Endothelial cell of umbilical vein (primary cell): Measurements from ENCODE around the gene SECTM1. TPM values are rescaled to one million over a fixed set of nuclear protein-coding genes. Genes with fewer than 3 reads are reported as not detected.

Experiments used
- BruUV-seq: library from RNA; stranded (reverse); fragments of 400-500 nt; replicated peaks from 2 replicates; lab custom pipeline; 2021; lab: Mats Ljungman, UMichigan
- CTCF ChIA-PET: fragments of 300-600, 350-600 bp; sonication (Branson Sonifier 250); formaldehyde crosslinking; loops from one replicate; lab custom pipeline; 2021; ENCODE audit warnings: antibody characterized with exemption, inconsistent platforms; lab: Charles Lee
- POLR2A ChIA-PET: fragments of 300-600, 350-600 bp; sonication (Branson Sonifier 250); formaldehyde crosslinking; loops from one replicate; lab custom pipeline; 2021; ENCODE audit warnings: antibody characterized with exemption, inconsistent platforms; lab: Charles Lee
- DNase-seq: peaks from one replicate; pipeline ENCODE4 v3.0.0-alpha.2; 2011; ENCODE audit warnings: low read depth, low spot score
- FAIRE-seq: peaks from 2 replicates; lab custom pipeline; 2011; peaks lifted over from hg19 to GRCh38; lab: Jason Lieb, UNC
- H2AFZ ChIP-seq: 2 replicates; pipeline ENCODE4 v1.6.0; 2012; ENCODE audit warnings: low read depth, low read length, control low read depth, inconsistent platforms
- H3K27ac ChIP-seq: 2 replicates; pipeline ENCODE4 v1.5.1; 2011; ENCODE audit warnings: low read depth, mild to moderate bottlenecking, control low read depth, low read length, moderate library complexity; ENCODE audit not compliant: insufficient read depth
- H3K27me3 ChIP-seq, 2 experiments: 2 replicates each; pipeline versions ENCODE4 v1.6.0 to v1.6.1; 2011; ENCODE audit warnings: low read length in 2 of 2, mixed read lengths in 1 of 2; ENCODE audit not compliant: control insufficient read depth in 2 of 2, insufficient read depth in 2 of 2
- H3K36me3 ChIP-seq, 2 experiments: 2 replicates in 1 of 2; 3 replicates in 1 of 2; pipeline ENCODE4 v1.5.1; 2011; ENCODE audit warnings: low read length in 2 of 2, mild to moderate bottlenecking in 1 of 2, moderate library complexity in 1 of 2; ENCODE audit not compliant: control insufficient read depth in 2 of 2, insufficient read depth in 2 of 2; ENCODE audit errors: extremely low read depth in 1 of 2
- H3K4me1 ChIP-seq: 3 replicates; pipeline ENCODE4 v1.5.1; 2011; ENCODE audit warnings: mild to moderate bottlenecking, low read length; ENCODE audit not compliant: control insufficient read depth, insufficient read depth; ENCODE audit errors: extremely low read depth
- H3K4me2 ChIP-seq: 2 replicates; pipeline ENCODE4 v1.6.1; 2011; ENCODE audit warnings: low read length, control low read depth, mixed read lengths; ENCODE audit not compliant: insufficient read depth
- H3K4me3 ChIP-seq, 3 experiments: fragments of 200-600 bp in 1 of 3; sonication (generic), shearing (Covaris generic) in 1 of 3; replicated peaks in 1 of 3; 2 replicates each; pipeline ENCODE4 v1.5.1; 2011 to 2016; ENCODE audit warnings: control low read depth in 3 of 3, low read length in 3 of 3, mild to moderate bottlenecking in 2 of 3, inconsistent platforms in 1 of 3, low read depth in 1 of 3, moderate library complexity in 1 of 3; ENCODE audit not compliant: insufficient read depth in 1 of 3
- H3K79me2 ChIP-seq: 2 replicates; pipeline ENCODE4 v1.6.0; 2012; ENCODE audit warnings: low read length, inconsistent platforms; ENCODE audit not compliant: control insufficient read depth, insufficient read depth
- H3K9ac ChIP-seq: replicated peaks from 2 replicates; pipeline ENCODE3; 2011; ENCODE audit warnings: low read length, control low read depth; ENCODE audit not compliant: insufficient read depth; ENCODE audit errors: extremely low read depth
- H3K9me1 ChIP-seq: replicated peaks from 3 replicates; pipeline ENCODE4 v1.6.0; 2011; ENCODE audit warnings: mild to moderate bottlenecking, low read length; ENCODE audit not compliant: control insufficient read depth, insufficient read depth; ENCODE audit errors: extremely low read depth
- H3K9me3 ChIP-seq: replicated peaks from 2 replicates; pipeline ENCODE4 v1.5.1; 2012; ENCODE audit warnings: low read length, inconsistent platforms; ENCODE audit not compliant: control insufficient read depth, insufficient read depth
- H4K20me1 ChIP-seq: replicated peaks from 2 replicates; pipeline ENCODE3; 2011; ENCODE audit warnings: mild to moderate bottlenecking, low read length; ENCODE audit not compliant: control insufficient read depth, insufficient read depth; ENCODE audit errors: extremely low read depth
- EZH2 ChIP-seq: IDR thresholded peaks from 2 replicates; pipeline ENCODE4 v1.6.1; 2012; ENCODE audit warnings: borderline replicate concordance, low read depth, mild to moderate bottlenecking, moderate library complexity, low read length, inconsistent platforms; ENCODE audit not compliant: severe bottlenecking
- FOS ChIP-seq: IDR thresholded peaks from 2 replicates; pipeline ENCODE4 v1.6.1; 2011; ENCODE audit warnings: mild to moderate bottlenecking, low read length, moderate library complexity, borderline replicate concordance; ENCODE audit not compliant: insufficient read depth
- GATA2 ChIP-seq: IDR thresholded peaks from 2 replicates; pipeline ENCODE4 v1.7.0; 2011; ENCODE audit warnings: low read depth, mild to moderate bottlenecking, moderate library complexity, mixed read lengths, low read length; ENCODE audit not compliant: insufficient read length, insufficient read depth
- JUN ChIP-seq: IDR thresholded peaks from 2 replicates; pipeline ENCODE4 v1.6.1; 2011; ENCODE audit warnings: borderline replicate concordance, low read depth; ENCODE audit not compliant: insufficient read length, insufficient read depth
- MAX ChIP-seq: IDR thresholded peaks from 2 replicates; pipeline ENCODE4 v1.6.1; 2011; ENCODE audit not compliant: insufficient read depth, insufficient read length
- MYC ChIP-seq: IDR thresholded peaks from one replicate; pipeline ENCODE4 v1.6.1; 2011; ENCODE audit warnings: mild to moderate bottlenecking, low read depth, low read length
- POLR2A ChIP-seq: IDR thresholded peaks from 2 replicates; pipeline ENCODE4 v1.6.1; 2012; ENCODE audit warnings: low read depth, mild to moderate bottlenecking, control low read depth, low read length
- POLR2AphosphoS5 ChIP-seq: IDR thresholded peaks from 2 replicates; pipeline ENCODE4 v1.6.1; 2012; ENCODE audit warnings: low read depth, mild to moderate bottlenecking, control low read depth, low read length, moderate library complexity; ENCODE audit not compliant: insufficient read depth
- dilution Hi-C: fragments of 300-500 bp; cut with MboI; formaldehyde crosslinking; loops from one replicate; pipeline ENCODE4 v1.15.0; 2019; ENCODE audit warnings: low sequenced_read_pairs; ENCODE audit not compliant: extremely low pct_ligation_motif_present
- intact Hi-C: fragments of 100-400 bp; cut with micrococcal nuclease; formaldehyde crosslinking; loops from one replicate; pipeline ENCODE4 v1.10.0; 2022
- polyA plus RNA-seq, 4 experiments: library from polyadenylated mRNA; depleted of rRNA in 3 of 4; stranded (reverse) in 3 of 4; unstranded in 1 of 4; fragments of >200 nt; gene quantifications; 2 replicates each; pipeline versions ENCODE4 v1.2.1 to v1.2.3, GENCODE V29; 2011 to 2012; ENCODE audit warnings: missing spikeins in 1 of 4
- total RNA-seq: library from RNA; stranded (reverse); gene quantifications from 2 replicates; pipeline ENCODE4 v1.2.3, GENCODE V29; 2021
- TF ChIP-seq, protein P1 (sequence below), 2 donors: IDR thresholded peaks; 1 replicate in 1 of 2; 2 replicates in 1 of 2; pipeline ENCODE4 v1.5.1; 2011; ENCODE audit warnings: low read length in 2 of 2, mild to moderate bottlenecking in 2 of 2, moderate library complexity in 2 of 2, control low read depth in 1 of 2, inconsistent platforms in 1 of 2, low read depth in 1 of 2; ENCODE audit not compliant: insufficient read depth in 1 of 2; ENCODE audit errors: extremely low read depth in 1 of 2

Gene SECTM1
- total and polyA plus RNA-seq, 2 donors (not counting 3 experiments of a cell fraction or from before 2014, with no cell fraction given), result 1.9 to 2.3 TPM

- no peak overlapping the region for H3K4me2 ChIP-seq
- TF ChIP-seq EZH2 (no peak), MYC (no peak), GATA2 (no peak), POLR2A (no peak), MAX (no peak), FOS (no peak), POLR2AphosphoS5 (no peak), JUN (no peak)
- TF ChIP-seq, protein P1, sequence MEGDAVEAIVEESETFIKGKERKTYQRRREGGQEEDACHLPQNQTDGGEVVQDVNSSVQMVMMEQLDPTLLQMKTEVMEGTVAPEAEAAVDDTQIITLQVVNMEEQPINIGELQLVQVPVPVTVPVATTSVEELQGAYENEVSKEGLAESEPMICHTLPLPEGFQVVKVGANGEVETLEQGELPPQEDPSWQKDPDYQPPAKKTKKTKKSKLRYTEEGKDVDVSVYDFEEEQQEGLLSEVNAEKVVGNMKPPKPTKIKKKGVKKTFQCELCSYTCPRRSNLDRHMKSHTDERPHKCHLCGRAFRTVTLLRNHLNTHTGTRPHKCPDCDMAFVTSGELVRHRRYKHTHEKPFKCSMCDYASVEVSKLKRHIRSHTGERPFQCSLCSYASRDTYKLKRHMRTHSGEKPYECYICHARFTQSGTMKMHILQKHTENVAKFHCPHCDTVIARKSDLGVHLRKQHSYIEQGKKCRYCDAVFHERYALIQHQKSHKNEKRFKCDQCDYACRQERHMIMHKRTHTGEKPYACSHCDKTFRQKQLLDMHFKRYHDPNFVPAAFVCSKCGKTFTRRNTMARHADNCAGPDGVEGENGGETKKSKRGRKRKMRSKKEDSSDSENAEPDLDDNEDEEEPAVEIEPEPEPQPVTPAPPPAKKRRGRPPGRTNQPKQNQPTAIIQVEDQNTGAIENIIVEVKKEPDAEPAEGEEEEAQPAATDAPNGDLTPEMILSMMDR (IDR thresholded peaks at IDR 0.05; ENCODE audit: extremely low read depth in 1 of 2, insufficient read depth in 1 of 2, low read depth in 1 of 2, low read length in 2 of 2), result no peak
- POLR2A ChIA-PET, result no interaction called here
- H4K20me1 ChIP-seq, result no peaks in the 10 kb centered on the region
- FAIRE-seq, result no peak
- H3K4me3 ChIP-seq, result no peak overlapping the region
- DNase-seq, result no peak
- BruUV-seq, result no TSS peak
- intact Hi-C loops (no loop called here), dilution Hi-C loops (no loop called here)
- H3K79me2 ChIP-seq, result no peaks in the 10 kb centered on the region
- no peak overlapping the region for H3K9ac ChIP-seq
- CTCF ChIA-PET, result interaction anchor here (1.5 kb wide), 1 partner anchor 12 kb away, joined by 6 read pairs; no protein-coding TSS in a partner anchor
- no peak overlapping the region for H2AFZ ChIP-seq
- no peaks in the 10 kb centered on the region for H3K9me3 ChIP-seq
- H3K27me3 ChIP-seq, result peaks cover 0 to 3% of the 10 kb centered on the region in 2 experiments
- H3K4me1 ChIP-seq, result no peaks in the 10 kb centered on the region
- H3K9me1 ChIP-seq, result no peaks in the 10 kb centered on the region
- H3K27ac ChIP-seq, result no peak overlapping the region
- H3K36me3 ChIP-seq, result no peaks in the 10 kb centered on the region
These were observed 15.4 kb downstream of the SECTM1 start for GRCh38 chr17:82318169-82318498.
